Measurements from ENCODE around the gene CENPE.

GRCh38 chr4:103108542-103108941 is 89.6 kb downstream of the CENPE start:
- no peak for TF ChIP-seq YY1 (IDR thresholded peaks at IDR 0.05; ENCODE audit: low read depth)
- no peak for TF ChIP-seq TEAD4 (IDR thresholded peaks at IDR 0.05)
